Glutamatergic neuron (in vitro differentiated cells): ENCODE results near the gene SAMD9. TPM values are rescaled to one million over a fixed set of nuclear protein-coding genes. Genes with fewer than 3 reads are reported as not detected.

Source experiments
- DNase-seq: peaks from one replicate; pipeline ENCODE4 v3.0.0; 2022
- H3K27ac Mint-ChIP-seq: one replicate; pipeline ENCODE4 v1.8.0; 2020; ENCODE audit warnings: mild to moderate bottlenecking, mixed read lengths, inconsistent platforms; ENCODE audit not compliant: unreplicated experiment
- H3K27me3 Mint-ChIP-seq: one replicate; pipeline ENCODE4 v1.8.0; 2020; ENCODE audit warnings: mild to moderate bottlenecking, moderate library complexity, mixed read lengths, inconsistent platforms; ENCODE audit not compliant: unreplicated experiment
- H3K36me3 Mint-ChIP-seq: one replicate; pipeline ENCODE4 v1.8.0; 2020; ENCODE audit warnings: mild to moderate bottlenecking, mixed read lengths, inconsistent platforms; ENCODE audit not compliant: unreplicated experiment
- H3K4me1 Mint-ChIP-seq: one replicate; pipeline ENCODE4 v1.8.0; 2020; ENCODE audit warnings: mild to moderate bottlenecking, low read depth, mixed read lengths, inconsistent platforms; ENCODE audit not compliant: unreplicated experiment
- H3K4me3 Mint-ChIP-seq: one replicate; pipeline ENCODE4 v1.8.0; 2020; ENCODE audit warnings: mild to moderate bottlenecking, mixed read lengths, inconsistent platforms; ENCODE audit not compliant: unreplicated experiment
- H3K9me3 Mint-ChIP-seq: one replicate; pipeline ENCODE4 v1.8.0; 2020; ENCODE audit warnings: mild to moderate bottlenecking, moderate library complexity, mixed read lengths, inconsistent platforms; ENCODE audit not compliant: unreplicated experiment
- CTCF ChIP-seq: fragments of 200-600 bp; sonication (generic); IDR thresholded peaks from one replicate; pipeline ENCODE4 v1.5.0; 2021; ENCODE audit not compliant: partially characterized antibody, unreplicated experiment
- total RNA-seq: library from RNA; stranded (reverse); fragmentation: NEBNext Ultra II Directional; extraction: Animal tissue kit (Norgen Biotek cat#: 25700); gene quantifications from one replicate; pipeline ENCODE4 v1.2.1, GENCODE V29; 2021; ENCODE audit not compliant: unreplicated experiment

Gene SAMD9
- total RNA-seq, 1 donor from 2014 or later = not detected

- no peak overlapping the region for H3K27ac Mint-ChIP-seq
- no peaks in the 10 kb centered on the region for H3K9me3 Mint-ChIP-seq
- H3K36me3 Mint-ChIP-seq = no peaks in the 10 kb centered on the region
- peaks cover 2% of the 10 kb centered on the region for H3K27me3 Mint-ChIP-seq
- no peak overlapping the region for H3K4me3 Mint-ChIP-seq
- no peak for DNase-seq
- no peaks in the 10 kb centered on the region for H3K4me1 Mint-ChIP-seq
- TF ChIP-seq CTCF = no peak
These were observed 29.6 kb upstream of the SAMD9 start for GRCh38 chr7:93147363-93147762.

DNA sequence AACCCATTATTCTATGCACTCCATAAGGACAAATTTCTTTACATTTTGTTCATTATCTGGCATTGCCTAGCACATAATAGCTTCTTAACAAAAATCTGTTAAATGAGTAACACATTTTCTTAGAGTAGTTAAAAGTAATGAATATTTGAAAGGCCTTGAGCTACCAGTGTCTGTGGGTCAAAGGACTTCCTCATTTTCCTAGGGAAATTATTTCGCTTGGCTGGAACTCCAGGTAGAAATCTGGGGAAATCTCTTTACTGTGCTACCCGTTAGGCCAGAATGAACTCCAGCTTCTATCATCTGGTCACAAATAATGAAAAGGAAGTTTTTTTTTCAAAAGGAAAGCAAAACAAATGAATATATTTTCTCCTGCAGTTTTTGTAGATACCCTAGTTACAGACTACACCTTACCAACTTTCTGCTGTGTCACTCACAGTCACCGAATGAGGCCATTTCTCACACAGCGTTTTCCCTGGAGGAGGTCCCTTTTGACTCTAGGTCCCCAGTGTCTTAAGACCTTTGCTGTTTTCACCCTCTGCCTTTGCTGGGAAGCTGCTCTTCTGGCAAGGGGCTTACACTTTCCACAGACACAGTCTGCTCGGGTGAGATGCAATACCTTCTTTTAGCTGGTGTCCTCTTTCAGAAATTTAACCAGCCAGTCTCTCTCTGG is 28.8 kb upstream of the SAMD9 start:
- no peak for DNase-seq
- no peak overlapping the region for H3K4me3 Mint-ChIP-seq

GRCh38 chr7:93146036-93146435 is 28.3 kb upstream of the SAMD9 start:
- Mint-ChIP-seq H3K27me3 (peaks cover 2% of the 10 kb centered on the region), H3K4me3 (no peak overlapping the region), H3K4me1 (no peaks in the 10 kb centered on the region), H3K36me3 (no peaks in the 10 kb centered on the region), H3K9me3 (no peaks in the 10 kb centered on the region), H3K27ac (no peak overlapping the region)
- DNase-seq = no peak
- TF ChIP-seq CTCF = no peak

More for the DNA sequence above, 28.8 kb upstream of the SAMD9 start:
- H3K9me3 Mint-ChIP-seq = no peaks in the 10 kb centered on the region
- H3K27ac Mint-ChIP-seq = no peak overlapping the region
- H3K4me1 Mint-ChIP-seq = no peaks in the 10 kb centered on the region
- no peak for TF ChIP-seq CTCF
- no peaks in the 10 kb centered on the region for H3K36me3 Mint-ChIP-seq
- H3K27me3 Mint-ChIP-seq = peaks cover 2% of the 10 kb centered on the region

GRCh38 chr7:93145354-93145753 is 27.6 kb upstream of the SAMD9 start:
- Mint-ChIP-seq H3K36me3 (no peaks in the 10 kb centered on the region), H3K9me3 (no peaks in the 10 kb centered on the region), H3K4me3 (no peak overlapping the region), H3K27me3 (no peaks in the 10 kb centered on the region), H3K27ac (no peak overlapping the region), H3K4me1 (no peaks in the 10 kb centered on the region)
- no peak for DNase-seq
- no peak for TF ChIP-seq CTCF

DNA sequence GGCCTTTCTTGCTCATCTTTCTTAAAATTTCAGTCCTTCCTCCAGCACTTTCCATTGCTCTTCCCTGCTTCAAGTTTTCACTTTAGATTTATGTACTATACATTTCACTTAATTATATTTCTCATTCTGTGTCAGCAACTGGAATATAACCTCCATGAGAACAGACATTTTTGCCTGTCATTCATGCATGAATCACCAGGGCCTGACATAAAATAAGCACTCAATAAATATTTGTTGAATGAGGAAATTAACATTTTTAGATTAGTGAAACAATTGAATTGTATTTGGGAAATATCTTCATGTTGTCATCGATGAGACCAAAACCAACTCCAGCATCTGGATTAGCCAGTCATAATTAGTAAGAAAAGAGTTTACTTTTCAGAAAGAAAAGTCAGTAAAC is 24.3 kb upstream of the SAMD9 start:
- Mint-ChIP-seq H3K27ac (no peak overlapping the region), H3K4me3 (no peak overlapping the region), H3K4me1 (no peaks in the 10 kb centered on the region), H3K36me3 (no peaks in the 10 kb centered on the region), H3K9me3 (no peaks in the 10 kb centered on the region), H3K27me3 (no peaks in the 10 kb centered on the region)
- DNase-seq = no peak
- no peak for TF ChIP-seq CTCF
